ENCODE measurements around the gene CCR3. TPM values are rescaled to one million over a fixed set of nuclear protein-coding genes. Genes with fewer than 3 reads are reported as not detected.

Gene CCR3
- not detected in 2 replicates for total RNA-seq

DNA sequence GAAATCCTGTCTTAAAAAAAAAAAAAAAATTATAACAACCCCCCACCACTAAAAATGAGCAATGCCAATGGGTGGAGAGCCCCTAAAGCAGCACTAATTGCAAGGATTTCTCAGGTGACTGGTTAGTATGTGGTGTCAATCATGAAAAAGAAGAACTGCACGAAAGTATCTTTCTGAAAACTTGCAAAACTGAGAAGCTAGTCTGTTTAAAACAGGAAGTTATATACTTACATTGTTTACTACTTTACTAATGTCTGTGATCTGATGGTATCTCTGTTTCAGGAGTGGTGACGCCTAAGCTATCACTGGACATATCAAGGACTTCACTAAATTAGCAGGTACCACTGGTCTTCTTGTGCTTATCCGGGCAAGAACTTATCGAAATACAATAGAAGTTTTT is at the start of gene CCR3:
TSS of gene CCR3 (plus strand) at position 341 of the 400 bp plus-strand sequence. CDS start 22,699 bp downstream, outside the sequence.

DNA sequence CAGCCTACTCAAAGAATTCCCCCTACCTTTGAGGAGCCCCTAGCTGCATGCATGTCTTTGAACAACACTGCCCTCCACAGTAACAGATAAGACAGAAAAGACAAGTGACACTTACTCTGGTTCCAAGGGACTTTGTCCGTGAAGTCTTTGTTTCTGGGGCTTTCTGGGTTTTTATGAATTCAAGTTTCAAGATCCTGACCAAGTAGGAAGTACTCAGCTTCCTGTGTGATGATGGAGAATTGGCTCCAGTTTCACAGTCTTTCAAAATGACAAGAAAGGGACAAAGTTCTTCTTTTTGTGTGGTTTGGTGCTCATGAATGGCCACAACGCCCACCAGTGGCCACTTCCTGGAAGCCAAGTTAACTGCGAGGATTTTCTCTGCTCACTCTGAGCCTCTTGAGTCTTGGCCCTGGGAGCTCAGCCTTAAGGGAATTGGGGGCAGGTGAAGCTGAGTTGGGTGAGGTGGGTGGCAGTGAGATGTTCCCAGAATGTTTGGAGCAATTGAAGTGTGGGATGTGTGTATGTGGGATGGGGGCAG is 34.0 kb upstream of the CCR3 start, which contains the start of gene CCR1:
TSS of gene CCR1 (minus strand) at position 147 of the 538 bp plus-strand sequence. CDS start 4,000 bp downstream, outside the sequence.

Other genes with a start within 250 kb of the CCR3 start
- gene FYCO1, start 246.6 kb upstream of the CCR3 start, total RNA-seq = 29.9 and 50.7 TPM in 2 replicates
- under 0.01 TPM in 1 of 2 replicates, not detected in the other for gene XCR1, start 215.0 kb upstream of the CCR3 start, total RNA-seq
- gene CCR1, start 34.1 kb upstream of the CCR3 start, total RNA-seq = 0.87 and 2.7 TPM in 2 replicates
- gene CCR2, start 111.7 kb downstream of the CCR3 start, total RNA-seq = not detected in 2 replicates
- gene CCR5, start 128.5 kb downstream of the CCR3 start, total RNA-seq = 0.11 TPM in 1 of 2 replicates, not detected in the other
- 0.62 and 1.5 TPM in 2 replicates for gene CCRL2, start 164.8 kb downstream of the CCR3 start, total RNA-seq
- gene LTF, start 222.4 kb downstream of the CCR3 start, total RNA-seq = under 0.01 TPM in 1 of 2 replicates, not detected in the other

Data from uterine smooth muscle cell (primary cell).